GM12872 (cell line): ENCODE measurements around the gene IL18BP.

Experiments
- CTCF ChIP-seq: IDR thresholded peaks from 3 replicates; pipeline ENCODE4 v1.5.1; 2011; ENCODE audit warnings: low read depth, mild to moderate bottlenecking, low read length, moderate library complexity; ENCODE audit not compliant: insufficient read depth

The IL18BP gene

GRCh38 chr11:72001834-72002591 lies 3.3 kb downstream of the IL18BP start:
- no peak for TF ChIP-seq CTCF

- no peak for TF ChIP-seq CTCF
Measured at GRCh38 chr11:72002841-72003775, 4.4 kb downstream of the IL18BP start.

DNA sequence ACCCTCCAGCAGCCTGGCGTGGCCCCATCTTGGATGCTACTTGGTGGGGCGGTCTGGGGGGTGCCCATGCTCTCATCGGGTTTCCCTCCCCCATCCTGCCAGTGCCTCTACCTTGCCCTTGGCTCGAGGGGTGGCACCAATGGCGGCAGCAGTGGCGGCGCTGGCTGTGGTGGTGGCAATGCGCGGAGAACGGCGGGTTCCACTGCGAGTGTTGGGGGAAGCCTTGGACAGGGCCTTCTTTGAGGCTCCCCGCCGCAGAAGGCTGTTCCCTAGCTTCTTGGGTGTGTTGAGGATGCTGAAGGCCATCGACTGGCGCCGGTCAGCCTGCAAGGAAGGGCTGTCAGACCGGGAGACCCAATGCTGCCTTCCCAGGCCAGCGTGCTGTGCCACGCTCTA lies 5.1 kb downstream of the IL18BP start:
- TF ChIP-seq CTCF: no peak

DNA sequence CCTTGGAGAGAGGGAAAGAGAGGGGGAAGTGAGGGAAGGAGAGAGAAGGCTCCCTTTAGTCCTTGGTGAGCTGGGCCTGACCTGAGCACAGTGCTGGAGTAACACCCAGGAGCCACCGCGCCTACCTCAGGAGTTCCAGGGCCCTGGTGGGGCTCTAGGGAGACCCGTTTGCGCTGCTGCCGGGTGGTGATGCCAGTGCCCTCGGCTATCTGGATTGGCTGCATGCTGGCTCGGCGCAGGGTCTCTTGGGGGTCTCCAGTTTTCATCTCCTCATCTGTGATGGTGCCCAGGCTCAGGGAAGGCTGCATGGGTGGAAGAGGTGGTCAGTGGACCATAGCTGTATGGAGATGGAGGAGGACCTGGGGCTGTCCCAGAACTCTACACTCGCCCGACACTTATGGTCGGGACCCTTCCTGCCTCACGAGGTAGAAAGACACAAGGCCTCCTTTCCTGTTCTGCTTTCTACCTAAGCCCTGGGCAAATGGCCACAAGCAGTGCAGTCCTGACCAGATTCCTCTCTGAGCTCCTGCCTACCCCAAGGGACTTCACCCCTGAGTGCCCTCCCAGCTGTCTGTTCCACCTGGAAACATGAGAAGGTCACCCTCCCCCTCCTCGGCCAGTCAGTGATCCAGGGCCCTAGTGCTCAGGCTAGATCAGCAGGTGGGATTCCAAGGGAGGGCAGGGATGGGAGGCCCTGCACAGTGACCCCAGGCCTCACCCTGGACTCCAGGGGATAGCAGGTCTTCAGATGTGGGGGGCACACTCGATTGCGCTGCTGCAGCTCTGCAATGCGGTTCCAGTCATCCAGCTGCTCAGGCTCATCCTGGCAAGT lies 6.0 kb downstream of the IL18BP start:
- no peak for TF ChIP-seq CTCF

DNA sequence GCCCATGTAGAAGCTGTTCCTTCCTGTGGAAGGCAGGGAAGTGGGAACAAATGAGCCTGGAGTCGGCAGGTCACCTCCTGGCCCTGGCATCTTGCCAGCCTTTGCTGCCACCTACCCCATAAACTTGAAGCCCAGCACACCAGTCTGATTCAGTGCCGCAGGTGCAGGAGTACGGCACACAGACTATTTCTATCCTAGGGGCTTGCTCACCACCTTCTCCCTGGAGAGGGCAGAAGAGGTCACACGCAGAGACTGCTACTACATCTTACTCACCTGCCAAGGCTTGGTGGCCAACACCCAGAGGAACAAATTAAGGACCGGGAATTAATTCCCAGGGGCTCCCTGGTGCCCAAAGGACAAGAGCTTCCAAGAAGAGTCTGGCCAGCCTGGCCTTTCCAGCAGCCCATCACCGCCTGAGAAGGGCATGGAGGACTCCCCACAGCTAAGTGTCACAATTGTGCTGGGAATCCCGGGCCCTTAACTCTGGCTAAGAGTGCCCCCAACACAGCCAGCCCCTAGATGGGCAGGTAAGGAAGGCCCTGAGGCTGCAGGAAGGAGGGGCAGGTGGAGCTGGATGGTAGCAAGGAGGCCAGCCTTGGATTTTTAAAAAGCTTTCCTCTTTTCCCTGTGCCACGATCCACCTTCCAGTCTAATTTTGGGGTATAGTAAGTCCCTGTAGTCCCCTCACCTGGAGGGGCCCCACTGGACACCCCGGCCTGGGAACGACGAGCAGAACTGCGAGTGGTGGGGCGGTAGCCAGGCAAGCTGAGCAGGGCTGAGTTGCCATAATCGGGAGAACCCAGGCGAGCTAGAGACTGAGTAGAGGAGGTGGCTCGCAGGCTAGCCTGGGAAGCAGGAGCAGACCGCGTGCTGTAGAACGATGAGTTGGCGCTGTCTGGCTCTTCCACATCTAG lies 6.9 kb downstream of the IL18BP start:
- TF ChIP-seq CTCF: no peak

DNA sequence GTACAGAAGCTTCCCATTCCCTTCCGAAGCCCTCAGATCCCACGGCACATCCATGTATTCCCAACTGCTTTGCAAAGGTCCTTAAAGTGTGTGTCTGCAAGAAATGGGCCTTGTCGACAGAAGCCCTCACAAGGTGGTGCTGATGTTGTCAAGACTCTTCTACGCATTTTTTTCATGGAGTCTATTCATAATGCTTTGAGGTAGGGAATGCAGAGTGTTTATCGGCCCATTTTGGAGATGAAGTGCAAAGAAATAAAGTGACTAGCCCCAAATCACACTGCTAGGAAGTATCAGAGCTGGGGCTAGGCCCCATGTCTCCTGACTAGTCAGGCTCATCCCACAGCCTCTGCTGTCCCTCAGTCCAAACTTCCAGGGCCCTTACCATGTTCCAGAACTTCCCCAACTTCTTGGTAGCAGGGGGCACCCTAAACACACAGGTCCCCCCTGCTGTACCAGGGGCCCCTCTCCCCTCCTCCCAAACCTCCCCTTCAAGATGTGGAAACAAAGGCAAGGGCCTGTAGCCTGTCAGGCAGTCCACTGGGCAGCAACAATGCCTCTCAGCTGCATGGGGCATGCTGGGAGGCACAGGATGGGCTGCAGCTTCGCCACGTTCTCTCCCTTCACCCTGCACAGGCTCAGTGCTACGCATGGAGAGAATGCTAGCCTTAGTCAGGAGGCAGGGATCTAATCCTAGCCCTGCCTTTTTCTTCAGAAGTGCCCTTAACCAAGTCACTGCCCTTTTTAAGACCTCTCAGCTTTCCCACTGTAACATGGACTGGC lies 7.8 kb downstream of the IL18BP start:
- no peak for TF ChIP-seq CTCF
